ENCODE measurements around the gene PRSS1. TPM values are rescaled to one million over a fixed set of nuclear protein-coding genes. Genes with fewer than 3 reads are reported as not detected.

PRSS1 gene
- not detected in 2 replicates for total RNA-seq

DNA sequence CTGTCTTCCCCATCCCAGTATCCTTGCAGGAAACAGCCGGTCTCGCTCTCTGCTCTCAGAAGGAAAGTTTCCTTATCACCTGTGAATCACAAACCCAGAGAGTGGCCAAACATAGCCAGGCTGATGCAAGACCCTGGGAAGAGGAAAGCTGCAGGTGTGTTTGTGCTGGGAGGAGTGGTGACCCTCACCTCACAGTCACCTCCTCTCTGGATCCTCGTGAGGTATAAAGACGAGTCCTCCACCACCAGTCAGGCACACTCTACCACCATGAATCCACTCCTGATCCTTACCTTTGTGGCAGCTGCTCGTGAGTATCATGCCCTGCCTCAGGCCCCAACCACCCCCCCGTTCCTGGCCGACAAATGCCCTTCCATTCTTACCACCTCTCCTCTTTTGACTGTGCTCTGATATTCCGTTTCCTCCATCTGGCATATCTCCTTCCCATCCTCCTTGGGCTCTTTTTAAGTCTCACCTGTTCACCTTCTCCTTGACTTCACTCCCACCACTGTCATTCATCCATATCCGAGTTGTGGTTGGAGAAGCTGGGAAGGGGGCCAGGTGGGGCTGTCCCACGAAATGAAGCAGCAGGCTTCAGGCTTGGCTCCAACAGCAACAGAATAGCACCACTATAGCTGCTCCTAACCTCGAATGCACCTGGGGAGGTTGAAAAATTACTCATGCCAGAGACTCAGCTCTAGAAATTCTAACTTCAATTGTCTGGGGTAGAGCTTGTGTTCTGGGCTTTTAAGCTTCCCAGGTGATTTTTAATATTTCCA is at the start of gene PRSS1:
Gene PRSS1 (plus strand): TSS at position 255 of the 776 bp plus-strand sequence. CDS start 13 bp downstream, at position 268.

GRCh38 chr7:142770661-142771352 is 21.5 kb downstream of the PRSS1 start, which contains the start of gene PRSS2:
PRSS2 (plus strand) TSS chr7:142770970; CDS start chr7:142770983, 13 bp downstream.

Other genes starting within 250 kb of the PRSS1 start
- not detected in 2 replicates for gene PRSS2, start 21.5 kb downstream of the PRSS1 start, total RNA-seq
- gene EPHB6, start 105.6 kb downstream of the PRSS1 start, total RNA-seq: under 0.01 TPM in 1 of 2 replicates, not detected in the other
- gene TRPV6, start 136.3 kb downstream of the PRSS1 start, total RNA-seq: not detected in 2 replicates
- gene TRPV5, start 184.3 kb downstream of the PRSS1 start, total RNA-seq: not detected in 2 replicates
- gene LLCFC1, start 190.0 kb downstream of the PRSS1 start, total RNA-seq: not detected in 2 replicates
- under 0.01 TPM in 1 of 2 replicates, not detected in the other for gene KEL, start 212.9 kb downstream of the PRSS1 start, total RNA-seq

Measured in bladder microvascular endothelial cell (primary cell).